Astrocyte (in vitro differentiated cells and primary cell): ENCODE data around the gene ATIC. TPM values are rescaled to one million over a fixed set of nuclear protein-coding genes. Genes with fewer than 3 reads are reported as not detected.

Source experiments
- DNase-seq: peaks from one replicate; pipeline ENCODE4 v3.0.0-alpha.2; 2010; ENCODE audit warnings: low read depth
- FAIRE-seq: peaks from 2 replicates; lab custom pipeline; 2011; peaks lifted over from hg19 to GRCh38; lab: Jason Lieb, UNC
- H2AFZ ChIP-seq: 2 replicates; pipeline ENCODE4 v1.6.0; 2012; ENCODE audit warnings: low read depth, low read length, inconsistent platforms
- H3K27ac ChIP-seq: 2 replicates; pipeline ENCODE4 v1.5.1; 2011; ENCODE audit warnings: low read depth, low read length, inconsistent platforms
- H3K27me3 ChIP-seq: 2 replicates; pipeline ENCODE4 v1.6.0; 2011; ENCODE audit warnings: low read length, inconsistent platforms; ENCODE audit not compliant: insufficient read depth
- H3K36me3 ChIP-seq: 2 replicates; pipeline ENCODE4 v1.5.1; 2011; ENCODE audit warnings: low read length, inconsistent platforms; ENCODE audit not compliant: insufficient read depth
- H3K4me1 ChIP-seq: 2 replicates; pipeline ENCODE4 v1.5.1; 2011; ENCODE audit warnings: low read length, inconsistent platforms; ENCODE audit not compliant: insufficient read depth
- H3K4me2 ChIP-seq: 2 replicates; pipeline ENCODE4 v1.6.0; 2012; ENCODE audit warnings: low read length, inconsistent platforms
- H3K4me3 ChIP-seq: 2 replicates; pipeline ENCODE4 v1.5.1; 2011; ENCODE audit warnings: low read depth, mild to moderate bottlenecking, low read length, inconsistent platforms; ENCODE audit not compliant: insufficient read depth
- H3K79me2 ChIP-seq: 2 replicates; pipeline ENCODE4 v1.6.0; 2012; ENCODE audit warnings: mild to moderate bottlenecking, low read length, inconsistent platforms; ENCODE audit not compliant: insufficient read depth
- H3K9ac ChIP-seq: 2 replicates; pipeline ENCODE4 v1.6.0; 2012; ENCODE audit warnings: mild to moderate bottlenecking, low read length, inconsistent platforms
- H3K9me3 ChIP-seq: 2 replicates; pipeline ENCODE4 v1.5.1; 2012; ENCODE audit warnings: low read depth, mild to moderate bottlenecking, low read length, inconsistent platforms; ENCODE audit not compliant: insufficient read depth
- H4K20me1 ChIP-seq: 2 replicates; pipeline ENCODE4 v1.6.0; 2012; ENCODE audit warnings: low read length, inconsistent platforms; ENCODE audit not compliant: insufficient read depth
- H3K27ac Mint-ChIP-seq: one replicate; pipeline ENCODE4 v1.8.0; 2021; ENCODE audit warnings: mild to moderate bottlenecking, mixed read lengths; ENCODE audit not compliant: unreplicated experiment
- H3K27me3 Mint-ChIP-seq: one replicate; pipeline ENCODE4 v1.8.0; 2021; ENCODE audit warnings: low read depth, mixed read lengths; ENCODE audit not compliant: unreplicated experiment
- H3K36me3 Mint-ChIP-seq: one replicate; pipeline ENCODE4 v1.8.0; 2021; ENCODE audit warnings: low read depth, mixed read lengths; ENCODE audit not compliant: unreplicated experiment
- H3K4me1 Mint-ChIP-seq: one replicate; pipeline ENCODE4 v1.8.0; 2021; ENCODE audit warnings: low read depth, mixed read lengths; ENCODE audit not compliant: unreplicated experiment
- H3K4me3 Mint-ChIP-seq: one replicate; pipeline ENCODE4 v1.8.0; 2021; ENCODE audit warnings: mild to moderate bottlenecking, moderate library complexity, mixed read lengths; ENCODE audit not compliant: unreplicated experiment
- H3K9me3 Mint-ChIP-seq: one replicate; pipeline ENCODE4 v1.8.0; 2021; ENCODE audit warnings: mild to moderate bottlenecking, mixed read lengths; ENCODE audit not compliant: unreplicated experiment
- EZH2 ChIP-seq: IDR thresholded peaks from 2 replicates; pipeline ENCODE4 v1.6.1; 2012; ENCODE audit warnings: mild to moderate bottlenecking, low read length, inconsistent platforms; ENCODE audit not compliant: insufficient read depth
- total RNA-seq: library from RNA; stranded (reverse); gene quantifications from 2 replicates; pipeline ENCODE4 v1.2.1, GENCODE V29; 2021
- TF ChIP-seq, protein P1 (sequence below): IDR thresholded peaks from 2 replicates; pipeline ENCODE4 v1.5.1; 2011; ENCODE audit warnings: low read depth, mild to moderate bottlenecking, inconsistent platforms, low read length, moderate library complexity; ENCODE audit not compliant: insufficient read depth

Gene ATIC
- total RNA-seq, 1 donor from 2014 or later = 61.1 TPM

DNA sequence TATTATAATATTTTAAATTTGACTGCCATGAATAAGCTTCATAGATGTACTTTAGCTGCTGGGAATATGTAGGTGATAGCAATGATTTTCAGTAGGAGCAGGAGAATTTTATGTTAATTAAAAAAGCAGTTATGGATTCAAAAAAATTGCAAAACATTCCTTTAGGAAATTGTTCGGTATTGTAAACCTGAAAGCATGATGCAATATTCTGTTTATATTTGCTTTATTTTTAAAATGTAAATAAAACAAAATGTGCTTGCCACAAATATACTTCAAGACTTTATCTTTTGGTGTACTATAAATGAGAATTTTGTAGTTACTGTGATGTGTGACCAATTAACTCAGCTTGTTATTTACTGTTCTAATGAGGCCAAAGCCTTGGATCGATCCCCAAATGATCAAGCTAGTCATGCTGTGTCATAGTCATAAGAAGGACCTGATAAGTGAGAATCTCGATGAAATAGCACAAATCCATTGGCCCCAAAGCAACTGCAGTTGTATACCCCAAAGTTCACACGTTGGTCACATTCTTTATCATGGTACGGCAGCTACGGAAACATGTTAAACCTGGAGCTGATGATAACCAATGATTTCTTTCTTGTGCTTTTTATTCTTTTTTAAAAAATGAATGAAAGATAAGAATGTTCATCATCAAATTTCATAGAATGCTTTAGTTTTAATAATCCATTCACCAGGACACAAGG lies 23.6 kb upstream of the ATIC start:
- Histone ChIP-seq H3K9me3 (no peaks in the 10 kb centered on the region), H3K79me2 (no peaks in the 10 kb centered on the region), H3K4me1 (no peaks in the 10 kb centered on the region), H4K20me1 (no peaks in the 10 kb centered on the region), H3K4me2 (no peak overlapping the region), H3K36me3 (no peaks in the 10 kb centered on the region), H3K27me3 (no peaks in the 10 kb centered on the region), H2AFZ (no peak overlapping the region), H3K27ac (no peak overlapping the region), H3K4me3 (no peak overlapping the region), H3K9ac (no peak overlapping the region)
- FAIRE-seq (no peak), DNase-seq (no peak)
- no peaks in the 10 kb centered on the region for H3K4me1 Mint-ChIP-seq
- H3K27me3 Mint-ChIP-seq = no peaks in the 10 kb centered on the region
- H3K36me3 Mint-ChIP-seq = no peaks in the 10 kb centered on the region
- H3K9me3 Mint-ChIP-seq = no peaks in the 10 kb centered on the region
- no peak overlapping the region for H3K27ac Mint-ChIP-seq
- no peak overlapping the region for H3K4me3 Mint-ChIP-seq
- TF ChIP-seq, protein P1, sequence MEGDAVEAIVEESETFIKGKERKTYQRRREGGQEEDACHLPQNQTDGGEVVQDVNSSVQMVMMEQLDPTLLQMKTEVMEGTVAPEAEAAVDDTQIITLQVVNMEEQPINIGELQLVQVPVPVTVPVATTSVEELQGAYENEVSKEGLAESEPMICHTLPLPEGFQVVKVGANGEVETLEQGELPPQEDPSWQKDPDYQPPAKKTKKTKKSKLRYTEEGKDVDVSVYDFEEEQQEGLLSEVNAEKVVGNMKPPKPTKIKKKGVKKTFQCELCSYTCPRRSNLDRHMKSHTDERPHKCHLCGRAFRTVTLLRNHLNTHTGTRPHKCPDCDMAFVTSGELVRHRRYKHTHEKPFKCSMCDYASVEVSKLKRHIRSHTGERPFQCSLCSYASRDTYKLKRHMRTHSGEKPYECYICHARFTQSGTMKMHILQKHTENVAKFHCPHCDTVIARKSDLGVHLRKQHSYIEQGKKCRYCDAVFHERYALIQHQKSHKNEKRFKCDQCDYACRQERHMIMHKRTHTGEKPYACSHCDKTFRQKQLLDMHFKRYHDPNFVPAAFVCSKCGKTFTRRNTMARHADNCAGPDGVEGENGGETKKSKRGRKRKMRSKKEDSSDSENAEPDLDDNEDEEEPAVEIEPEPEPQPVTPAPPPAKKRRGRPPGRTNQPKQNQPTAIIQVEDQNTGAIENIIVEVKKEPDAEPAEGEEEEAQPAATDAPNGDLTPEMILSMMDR = no peak
- no peak for TF ChIP-seq EZH2

- Histone ChIP-seq H3K4me2 (no peak overlapping the region), H3K27me3 (no peaks in the 10 kb centered on the region), H3K4me3 (no peak overlapping the region), H3K4me1 (no peaks in the 10 kb centered on the region), H3K27ac (no peak overlapping the region), H2AFZ (no peak overlapping the region), H4K20me1 (no peaks in the 10 kb centered on the region), H3K79me2 (no peaks in the 10 kb centered on the region), H3K36me3 (no peaks in the 10 kb centered on the region), H3K9me3 (no peaks in the 10 kb centered on the region), H3K9ac (no peak overlapping the region)
- H3K4me1 Mint-ChIP-seq = no peaks in the 10 kb centered on the region
- no peaks in the 10 kb centered on the region for H3K36me3 Mint-ChIP-seq
- FAIRE-seq (no peak), DNase-seq (no peak)
- no peak for TF ChIP-seq EZH2
- TF ChIP-seq, protein P1 = no peak
- no peak overlapping the region for H3K27ac Mint-ChIP-seq
- H3K4me3 Mint-ChIP-seq = no peak overlapping the region
- H3K27me3 Mint-ChIP-seq = no peaks in the 10 kb centered on the region
- H3K9me3 Mint-ChIP-seq = no peaks in the 10 kb centered on the region
Measured at GRCh38 chr2:215290980-215291599, 20.8 kb upstream of the ATIC start.

GRCh38 chr2:215293879-215294278 lies 18.0 kb upstream of the ATIC start:
- Mint-ChIP-seq H3K4me1 (no peaks in the 10 kb centered on the region), H3K4me3 (no peak overlapping the region), H3K9me3 (no peaks in the 10 kb centered on the region), H3K36me3 (no peaks in the 10 kb centered on the region), H3K27me3 (no peaks in the 10 kb centered on the region), H3K27ac (no peak overlapping the region)
- Histone ChIP-seq H3K9ac (no peak overlapping the region), H3K9me3 (no peaks in the 10 kb centered on the region), H3K27ac (no peak overlapping the region), H3K4me1 (no peaks in the 10 kb centered on the region), H2AFZ (no peak overlapping the region), H3K79me2 (no peaks in the 10 kb centered on the region), H3K4me2 (no peak overlapping the region), H3K27me3 (no peaks in the 10 kb centered on the region), H4K20me1 (no peaks in the 10 kb centered on the region), H3K36me3 (no peaks in the 10 kb centered on the region), H3K4me3 (no peak overlapping the region)
- TF ChIP-seq, protein P1 = no peak
- TF ChIP-seq EZH2 = no peak
- FAIRE-seq (no peak), DNase-seq (no peak)
